C4-2B (cell line): ENCODE data around the gene GTPBP8.

ENCODE experiments used
- H3K27ac ChIP-seq: fragments of 450-650 bp; 2 replicates; pipeline ENCODE4 v1.5.1; 2017
- CTCF ChIP-seq: fragments of 450-650 bp; conservative IDR thresholded peaks from 2 replicates; pipeline ENCODE4 v1.5.1; 2017; ENCODE audit warnings: mild to moderate bottlenecking
- ZFX ChIP-seq: fragments of 450-650 bp; IDR thresholded peaks from 2 replicates; pipeline ENCODE4 v1.6.1; 2017

The GTPBP8 gene

GRCh38 chr3:113002037-113002436 is 11.3 kb downstream of the GTPBP8 start:
- no peak overlapping the region for H3K27ac ChIP-seq
- TF ChIP-seq ZFX (no peak), CTCF (no peak)

DNA sequence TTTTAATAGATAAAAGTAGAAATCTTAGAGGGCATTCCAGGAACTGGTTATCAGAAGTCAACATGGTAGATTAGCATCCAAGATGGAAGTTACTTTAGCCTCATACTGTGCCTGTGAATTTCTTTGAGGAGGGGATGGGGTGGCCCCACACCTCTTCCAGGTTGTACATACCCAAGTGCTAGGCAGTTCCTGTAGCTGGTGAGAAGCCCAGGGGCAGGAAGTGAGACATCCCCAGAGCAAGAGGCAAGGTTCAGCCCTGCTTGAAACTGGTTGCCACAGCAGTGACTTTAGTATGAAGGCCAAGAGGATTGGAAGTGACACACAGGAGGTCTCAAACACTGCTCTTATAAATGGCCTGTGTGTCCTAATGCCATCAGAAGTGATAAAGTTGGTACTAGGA is 11.9 kb downstream of the GTPBP8 start:
- no peak for TF ChIP-seq CTCF

DNA sequence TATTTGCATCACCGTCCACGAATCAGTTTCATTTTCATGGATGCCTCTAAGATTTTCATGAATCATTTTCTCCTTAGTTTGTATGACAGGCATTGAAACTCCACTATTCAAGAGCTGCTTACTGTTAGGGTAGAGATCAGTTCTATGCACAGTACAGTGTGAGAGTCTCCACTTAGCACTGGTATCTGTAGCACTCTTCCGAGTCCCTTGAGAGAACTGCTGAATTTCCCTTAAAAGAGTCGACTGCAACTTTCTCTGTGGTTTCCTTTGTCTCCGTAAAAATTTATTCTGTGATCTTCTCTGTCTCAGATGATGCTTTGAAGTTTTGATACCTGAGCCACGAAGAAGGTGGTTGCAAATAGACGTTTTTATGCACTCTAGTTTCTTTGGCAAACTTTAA is 14.8 kb downstream of the GTPBP8 start:
- no peak overlapping the region for H3K27ac ChIP-seq
- no peak for TF ChIP-seq CTCF
- no peak for TF ChIP-seq ZFX

More for the DNA sequence above, 11.9 kb downstream of the GTPBP8 start:
- no peak overlapping the region for H3K27ac ChIP-seq

DNA sequence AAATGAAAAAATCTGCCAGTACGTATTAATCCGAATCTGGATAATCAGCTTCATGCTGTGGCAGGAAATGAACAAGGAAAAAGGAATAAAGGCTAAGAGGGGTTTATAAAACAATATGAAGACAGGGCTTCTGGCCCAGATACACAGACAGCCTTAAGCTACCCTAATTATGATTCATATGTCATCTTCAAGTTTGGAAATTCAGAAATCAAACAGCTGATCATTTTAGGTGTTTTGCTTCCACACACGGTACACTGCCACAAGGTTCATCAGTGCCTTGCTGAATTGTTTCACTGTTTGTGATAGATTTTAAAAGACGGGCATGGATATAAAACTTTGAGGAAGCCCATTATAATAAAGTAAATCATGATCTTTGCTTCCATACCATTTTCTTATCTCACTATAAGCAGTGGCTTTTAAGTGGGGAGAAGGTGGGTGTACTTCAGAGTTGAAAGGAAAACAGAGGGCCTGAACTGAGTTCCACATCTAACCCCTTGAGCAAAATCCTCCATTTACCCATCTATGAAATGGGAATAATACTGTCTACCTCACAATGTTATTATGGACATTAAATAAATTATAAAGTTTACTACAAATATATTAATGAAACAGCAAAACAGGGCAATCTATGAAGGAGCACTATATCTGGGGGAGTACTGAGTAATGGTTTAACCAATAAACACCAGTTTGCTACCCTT is 15.7 kb downstream of the GTPBP8 start:
- H3K27ac ChIP-seq, result no peak overlapping the region
- TF ChIP-seq CTCF (no peak), ZFX (no peak)

DNA sequence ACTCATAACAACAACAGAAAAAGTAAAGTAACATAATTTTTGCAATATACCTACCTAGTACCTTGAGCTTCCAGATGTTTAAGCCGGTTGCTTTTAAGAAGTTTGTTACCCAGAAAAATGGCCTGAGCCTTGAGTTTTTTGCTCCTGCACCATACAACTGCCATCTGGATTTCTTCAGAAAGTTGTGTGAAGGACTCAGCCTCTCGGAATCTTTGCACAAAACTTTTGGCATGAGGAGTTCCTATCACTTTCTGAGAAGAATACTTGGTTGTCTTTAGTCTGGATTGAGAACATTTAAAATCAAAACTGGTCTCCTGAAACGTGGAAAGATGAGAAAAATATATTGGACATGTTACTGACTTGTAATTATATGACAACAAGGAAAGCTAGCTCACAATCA is 17.3 kb downstream of the GTPBP8 start:
- TF ChIP-seq ZFX (no peak), CTCF (no peak)
- H3K27ac ChIP-seq, result no peak overlapping the region

GRCh38 chr3:113013593-113013992 is 22.8 kb downstream of the GTPBP8 start:
- TF ChIP-seq ZFX (no peak), CTCF (no peak)
- H3K27ac ChIP-seq, result no peak overlapping the region

DNA sequence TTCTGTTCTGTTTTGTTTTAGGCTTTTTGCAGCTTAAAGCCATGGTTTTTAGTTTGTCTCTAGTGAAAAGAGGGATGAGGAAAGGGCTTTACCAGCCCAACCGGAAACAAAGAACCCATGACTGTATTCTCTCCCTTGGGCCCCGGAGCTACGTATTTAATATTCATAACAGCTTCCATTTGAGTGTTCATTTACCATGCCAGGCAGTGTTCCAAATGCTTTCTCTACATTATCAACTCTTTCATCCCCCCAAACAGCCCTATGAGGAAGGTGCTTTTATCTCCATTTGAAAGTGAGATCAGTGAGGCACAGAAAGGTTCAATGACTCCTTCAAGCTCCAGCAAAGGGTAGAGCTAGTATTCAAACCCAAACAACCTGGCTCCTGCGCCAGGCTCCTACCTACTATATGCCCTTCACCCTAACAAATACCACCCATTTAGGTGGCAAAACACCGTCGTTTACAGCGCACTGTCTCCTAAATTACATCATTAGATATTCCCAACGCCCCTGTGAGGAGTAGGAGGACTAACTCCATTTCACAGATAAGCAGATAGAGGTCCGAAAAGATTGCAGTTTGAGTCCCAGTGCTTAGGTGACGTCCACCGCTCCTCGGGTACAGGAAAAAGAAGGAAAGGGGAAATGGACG is 27.9 kb downstream of the GTPBP8 start:
- peak overlapping the region; percentile 90 for H3K27ac ChIP-seq
- TF ChIP-seq CTCF (no peak), ZFX (no peak)
